NCI-H345 treated with DMSO at 0.1 percent for 48 hours (cell line): ENCODE results near the gene ARIH2.

Experiments used
- DNase-seq: peaks from one replicate; lab custom pipeline; 2025; ENCODE audit not compliant: unreplicated experiment; lab: John Stamatoyannopoulos, UW

ARIH2 gene

DNA sequence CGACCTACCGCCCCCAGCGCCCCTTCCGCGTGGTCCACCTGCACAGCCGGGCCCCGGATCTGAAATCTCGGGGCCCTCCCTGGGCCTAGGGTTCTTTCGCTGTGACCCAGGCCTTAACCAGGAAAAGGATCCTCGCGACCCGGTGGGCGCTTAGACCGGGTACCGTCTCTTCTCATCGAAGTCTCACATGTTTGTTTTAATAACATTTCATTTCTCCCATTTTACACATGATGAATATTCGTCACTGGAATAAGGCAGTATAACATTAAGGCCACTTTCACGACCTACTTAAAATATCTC lies 100.0 kb downstream of the ARIH2 start:
- DNase-seq, result no peak

DNA sequence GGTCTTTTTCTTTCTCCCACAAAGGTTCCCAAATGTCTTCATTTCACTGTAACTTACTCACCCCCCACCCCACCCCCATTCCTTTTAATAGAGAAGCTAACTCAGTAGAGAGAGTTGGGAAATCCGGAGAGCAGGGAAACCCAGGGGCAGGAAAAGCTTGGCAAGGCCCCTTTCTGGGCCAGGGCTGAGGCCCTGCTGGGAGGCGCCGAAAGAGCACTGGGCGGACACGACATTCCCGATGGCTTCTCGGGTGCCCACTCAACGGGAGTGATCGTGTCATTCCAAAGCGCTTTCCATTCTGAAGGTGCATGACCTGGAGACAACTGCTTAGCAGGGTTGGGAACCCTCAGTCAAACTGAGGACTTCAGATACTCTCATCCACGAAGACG lies 101.3 kb downstream of the ARIH2 start:
- no peak for DNase-seq

DNA sequence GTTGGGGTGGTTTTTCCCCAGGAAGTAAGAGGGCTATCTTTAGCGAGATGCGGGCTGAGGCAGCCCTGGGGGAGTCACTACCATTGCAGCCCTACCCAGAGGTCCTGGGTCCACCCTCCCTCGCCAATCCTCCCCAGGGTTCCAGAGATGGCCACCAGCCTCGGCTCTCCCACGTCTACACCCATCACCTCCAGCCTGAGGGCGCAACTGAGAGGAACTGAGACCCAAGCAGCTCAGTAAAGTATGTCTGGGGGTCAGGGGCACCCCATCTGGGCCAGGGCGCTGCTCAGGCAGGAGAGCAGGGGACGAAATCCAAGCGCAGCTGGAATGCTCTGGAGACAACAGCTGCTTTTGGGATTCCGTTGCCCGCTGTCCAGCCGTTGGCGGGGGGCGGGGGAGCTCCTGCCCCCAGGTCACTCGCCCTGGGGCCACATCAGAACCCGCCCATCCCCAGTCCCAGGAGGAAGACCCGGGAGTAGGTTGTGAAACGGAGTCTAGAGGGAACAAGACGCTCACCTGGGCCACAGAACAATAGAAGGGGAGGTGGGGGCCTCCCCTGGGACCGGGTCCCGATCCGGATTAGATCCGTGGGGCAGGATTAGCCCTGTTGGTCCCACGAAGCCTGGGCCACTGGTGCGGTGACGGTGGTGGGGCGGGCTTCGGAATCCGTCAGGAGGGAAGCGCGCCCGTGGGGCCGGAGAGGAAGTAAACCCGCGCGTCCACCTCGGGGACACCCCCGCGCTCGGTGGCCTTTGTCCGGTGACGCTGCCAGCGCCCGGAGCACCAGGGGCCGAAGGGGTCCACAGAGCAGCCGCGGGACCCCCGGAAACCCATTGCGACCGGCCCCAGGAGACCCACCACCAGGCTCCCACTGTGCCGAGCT lies 101.9 kb downstream of the ARIH2 start:
- no peak for DNase-seq

DNA sequence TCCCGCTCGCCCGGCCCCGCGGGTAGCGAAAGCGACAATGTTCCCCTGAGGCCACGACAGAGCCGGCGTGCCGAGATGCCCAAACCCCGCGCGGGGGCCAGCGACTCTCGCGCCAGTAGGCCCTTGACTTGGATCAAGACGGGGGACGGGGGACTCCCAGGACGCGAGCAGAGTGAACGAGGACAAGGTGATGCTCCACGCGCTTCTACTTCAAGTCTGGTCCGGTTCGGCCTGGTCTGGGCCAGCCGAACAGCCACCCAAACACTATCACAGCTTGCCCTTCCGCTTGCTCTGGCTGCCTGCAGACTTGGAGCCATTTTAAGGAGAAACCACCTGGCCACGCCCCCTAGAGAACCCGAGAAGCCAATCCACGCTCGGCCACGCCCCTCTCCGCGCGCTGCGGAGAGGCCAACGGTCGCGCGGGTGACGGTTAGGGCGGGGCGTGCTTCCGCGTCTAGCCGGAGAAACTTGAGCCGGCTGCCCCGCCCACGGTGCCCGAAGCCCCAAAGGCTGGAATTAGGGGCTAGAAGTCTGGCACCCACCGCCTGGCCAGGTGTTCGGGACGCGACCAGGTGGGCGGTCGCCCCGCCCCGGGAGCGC lies 102.7 kb downstream of the ARIH2 start:
- DNase-seq, result peak; percentile 92

DNA sequence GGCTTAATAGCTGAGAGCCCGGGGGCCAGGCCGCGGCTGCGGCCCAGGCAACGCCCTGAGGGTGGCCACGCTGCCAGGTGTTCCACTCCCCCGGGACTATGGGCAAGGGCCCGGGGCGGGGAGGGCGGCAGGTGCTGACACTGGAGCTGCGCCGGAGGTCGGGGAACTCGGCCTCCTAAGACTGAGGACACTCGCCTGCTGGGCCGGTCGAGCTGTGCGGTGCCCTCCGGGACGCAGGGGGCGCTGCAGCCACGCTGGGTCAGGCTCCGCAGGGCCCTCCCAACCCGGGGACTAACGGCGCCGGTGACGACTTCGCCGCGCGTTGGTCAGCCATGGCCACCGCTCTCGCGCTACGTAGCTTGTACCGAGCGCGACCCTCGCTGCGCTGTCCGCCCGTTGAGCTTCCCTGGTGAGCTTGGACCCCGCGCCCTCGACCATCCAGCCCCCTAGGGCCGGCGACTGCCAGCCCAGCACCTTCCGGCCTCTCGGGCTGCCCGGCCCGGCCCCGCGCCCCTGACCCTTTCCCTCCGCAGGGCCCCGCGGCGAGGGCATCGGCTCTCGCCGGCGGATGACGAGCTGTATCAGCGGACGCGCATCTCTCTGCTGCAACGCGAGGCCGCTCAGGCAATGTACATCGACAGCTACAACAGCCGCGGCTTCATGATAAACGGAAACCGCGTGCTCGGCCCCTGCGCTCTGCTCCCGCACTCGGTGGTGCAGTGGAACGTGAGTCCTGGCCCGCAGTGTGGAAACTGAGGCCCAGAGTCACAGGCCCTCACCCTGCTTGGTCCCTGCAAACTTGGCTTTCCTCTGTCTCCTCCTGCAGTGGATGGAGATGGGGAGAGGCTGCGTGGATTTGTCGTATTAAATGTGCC lies 103.4 kb downstream of the ARIH2 start, which contains the start of gene NDUFAF3:
Gene NDUFAF3, plus strand, starts transcription at position 309 of the 875 bp plus-strand sequence. Its CDS starts 24 bp downstream, at position 333.
- peak; percentile 92 for DNase-seq

- DNase-seq, result no peak
These were observed 104.1 kb downstream of the ARIH2 start for GRCh38 chr3:49022688-49023171.

DNA sequence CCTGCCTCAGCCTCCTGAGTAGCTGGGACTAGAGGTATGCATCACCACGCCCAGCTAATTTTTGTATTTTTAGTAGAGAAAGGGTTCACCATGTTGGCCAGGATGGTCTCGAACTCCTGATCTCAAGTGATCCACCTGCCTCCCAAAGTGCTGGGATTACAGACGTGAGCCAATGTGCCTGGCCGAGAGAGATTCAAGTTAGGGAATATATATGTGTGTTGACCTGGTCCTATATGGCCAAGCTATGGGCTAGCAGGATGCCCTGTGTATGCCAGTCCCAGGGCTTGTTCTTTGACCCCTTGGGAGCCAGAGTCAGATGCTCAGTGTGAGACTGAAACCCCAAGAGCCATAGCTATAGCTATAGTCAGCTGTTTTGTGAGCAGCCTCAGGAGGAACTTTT lies 105.1 kb downstream of the ARIH2 start:
- DNase-seq, result no peak

GRCh38 chr3:49024449-49024848 lies 105.8 kb downstream of the ARIH2 start:
- DNase-seq, result no peak

DNA sequence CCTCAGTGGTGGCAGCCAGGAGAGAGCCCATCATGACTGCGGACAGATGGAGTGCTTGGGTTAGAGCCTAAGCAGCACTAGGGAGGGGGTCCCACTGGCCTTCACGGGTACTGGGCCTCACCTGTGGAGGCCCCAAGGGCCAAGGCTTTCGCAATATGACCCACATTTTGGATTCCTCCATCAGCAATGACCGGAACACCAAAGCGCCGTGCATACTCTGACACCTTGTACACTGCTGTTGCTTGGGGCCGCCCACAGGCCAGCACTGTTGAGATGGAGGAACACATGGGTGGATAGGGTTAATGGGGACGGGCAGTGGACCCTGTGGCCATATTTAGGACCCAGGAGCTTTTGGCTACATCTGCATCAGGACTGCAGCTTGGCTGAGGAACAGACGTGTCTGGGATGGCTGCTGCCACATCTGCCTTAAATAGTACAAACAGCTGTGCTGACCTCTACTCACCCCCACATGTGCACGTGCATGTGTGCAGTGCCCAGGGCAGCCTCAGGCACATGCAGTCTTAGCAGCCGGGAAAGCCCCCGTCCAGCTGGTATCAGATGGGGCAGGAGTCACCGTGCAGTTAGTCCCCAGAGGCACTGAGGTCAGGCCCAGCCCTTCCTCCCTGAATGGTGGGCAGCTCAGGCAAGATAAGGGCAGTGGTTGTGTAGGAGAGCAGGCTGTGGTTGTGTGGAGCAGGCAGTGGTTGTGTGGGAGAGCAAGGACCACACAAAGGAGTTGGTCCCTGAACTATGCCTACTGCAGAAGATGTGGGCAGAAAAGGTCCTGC lies 106.6 kb downstream of the ARIH2 start:
- no peak for DNase-seq

DNA sequence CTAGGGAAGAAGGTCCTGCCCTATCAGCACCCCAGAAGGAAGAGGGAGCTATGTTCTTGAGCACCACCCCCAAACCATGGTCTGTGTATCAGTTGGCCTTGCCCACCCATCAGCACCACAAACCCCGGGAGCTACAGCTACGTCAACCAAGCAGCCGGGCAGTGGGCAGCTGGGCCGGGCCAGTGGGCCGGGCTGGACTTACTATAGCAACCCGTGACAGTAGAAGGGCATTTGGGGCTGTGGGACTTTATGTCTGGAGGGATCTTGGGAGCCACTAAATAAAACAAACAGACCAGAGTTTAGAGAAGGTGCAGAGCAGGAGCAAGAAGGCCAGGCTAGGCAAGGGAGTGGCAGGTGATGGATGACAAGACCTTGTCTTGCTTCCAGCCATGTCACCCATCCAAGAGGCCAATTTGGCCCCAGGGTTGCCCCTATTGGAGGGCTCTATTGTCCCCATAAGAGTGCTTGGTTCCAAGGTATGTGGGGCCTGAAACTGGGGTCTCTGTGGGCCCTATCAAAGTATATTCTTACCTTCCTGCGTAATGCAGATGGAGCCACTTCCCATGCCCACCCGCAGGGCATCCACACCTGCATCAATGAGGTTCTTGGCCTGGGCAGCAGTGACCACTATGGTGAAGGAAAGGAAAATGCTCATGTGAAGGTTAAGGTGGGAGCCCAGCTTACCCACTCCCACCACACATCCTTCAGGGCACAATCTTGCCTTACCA lies 107.3 kb downstream of the ARIH2 start:
- no peak for DNase-seq

DNA sequence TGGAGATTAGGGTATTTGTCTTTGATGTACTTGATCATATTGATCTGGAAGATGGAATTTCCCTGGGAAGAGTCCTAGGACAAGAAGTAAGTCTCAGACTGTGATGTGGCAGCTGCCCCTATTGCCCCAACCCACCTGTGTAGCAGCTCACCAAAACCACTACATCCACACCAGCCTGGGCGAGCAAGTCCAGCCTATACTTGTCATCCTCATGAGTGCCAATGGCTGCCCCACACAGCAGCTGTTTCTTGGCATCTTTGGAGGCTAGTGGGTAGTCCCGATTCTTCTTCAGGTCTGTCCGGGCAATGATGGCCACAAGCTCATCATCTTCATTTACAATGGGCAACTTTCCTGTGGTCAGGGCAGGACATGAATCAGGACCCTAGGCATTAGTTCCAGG lies 107.9 kb downstream of the ARIH2 start:
- DNase-seq, result no peak

DNA sequence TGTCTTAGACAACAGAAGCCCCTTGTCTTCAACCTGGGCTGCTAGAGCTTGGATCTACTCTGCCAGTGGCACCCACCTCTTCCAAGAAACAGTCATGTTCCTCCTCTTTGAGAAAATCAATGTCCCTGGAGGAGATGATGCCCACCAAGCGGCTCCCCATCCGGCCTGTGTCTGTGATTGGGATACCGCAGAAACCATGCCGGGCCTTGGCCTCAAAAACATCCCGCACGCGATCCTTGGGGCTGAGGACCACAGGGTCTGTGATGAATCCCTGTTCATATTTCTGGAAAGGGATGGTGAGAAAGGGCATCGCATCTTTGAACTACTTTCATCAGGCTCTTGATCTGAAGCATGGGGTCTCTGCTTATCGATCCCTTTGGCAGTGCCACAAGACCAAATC lies 109.0 kb downstream of the ARIH2 start:
- no peak for DNase-seq

DNA sequence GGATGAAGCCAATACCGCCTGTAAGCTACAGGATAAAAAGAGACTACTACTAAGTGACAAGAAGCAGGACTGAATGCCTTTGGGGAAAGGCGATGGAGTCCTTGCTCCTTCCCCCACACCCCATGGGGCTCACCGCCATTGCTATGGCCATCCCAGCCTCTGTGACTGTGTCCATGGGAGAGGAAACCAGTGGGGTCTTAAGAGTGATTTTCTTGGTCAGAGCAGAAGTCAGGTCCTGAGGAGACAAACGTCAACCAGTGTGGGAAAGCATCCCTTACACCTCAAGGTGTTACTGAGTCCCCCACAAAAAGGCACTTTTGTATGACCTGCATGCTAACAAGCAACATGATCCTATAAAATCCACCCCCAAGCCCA lies 109.6 kb downstream of the ARIH2 start:
- DNase-seq, result no peak

- DNase-seq, result peak; percentile 72
These were observed 110.3 kb downstream of the ARIH2 start, which contains the start of gene IMPDH2 for GRCh38 chr3:49028673-49029562. Gene IMPDH2, minus strand, starts transcription at chr3:49029398. Its CDS starts 48 bp downstream, at chr3:49029350.

DNA sequence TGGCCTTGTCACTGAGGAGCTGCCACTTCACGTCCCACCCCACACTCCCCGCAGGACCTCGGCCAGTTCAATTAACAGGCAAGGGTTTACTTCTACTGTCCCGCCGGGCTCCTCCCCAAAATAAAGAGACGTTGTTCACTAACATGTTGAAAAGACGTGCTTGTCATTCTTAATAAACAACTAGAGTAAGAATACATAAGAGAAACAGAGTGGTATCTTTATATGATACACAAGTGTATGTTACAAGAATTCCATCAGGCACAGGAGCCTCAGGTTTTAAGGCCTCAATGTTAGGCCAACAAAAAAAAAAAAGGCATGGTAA lies 110.9 kb downstream of the ARIH2 start:
- DNase-seq, result no peak

DNA sequence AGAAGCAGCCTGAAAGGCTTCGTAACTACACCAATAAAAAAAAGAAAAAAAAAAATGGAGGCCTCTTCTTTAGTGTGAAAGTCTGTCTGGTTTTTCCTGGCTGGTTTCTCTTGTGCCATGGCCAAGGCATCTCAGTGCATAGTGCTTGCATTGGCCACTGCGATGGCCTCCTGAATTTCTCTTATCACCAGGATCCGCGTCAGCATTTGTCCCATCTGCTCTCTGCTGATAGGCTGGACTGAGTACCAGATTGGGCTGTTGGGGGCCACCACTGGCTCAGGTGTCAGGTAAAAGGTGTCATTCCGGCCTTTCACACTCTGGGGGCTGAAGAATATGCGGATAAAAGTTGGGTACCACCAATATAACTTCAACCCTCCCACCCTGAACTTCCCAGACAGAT lies 111.7 kb downstream of the ARIH2 start:
- no peak for DNase-seq

DNA sequence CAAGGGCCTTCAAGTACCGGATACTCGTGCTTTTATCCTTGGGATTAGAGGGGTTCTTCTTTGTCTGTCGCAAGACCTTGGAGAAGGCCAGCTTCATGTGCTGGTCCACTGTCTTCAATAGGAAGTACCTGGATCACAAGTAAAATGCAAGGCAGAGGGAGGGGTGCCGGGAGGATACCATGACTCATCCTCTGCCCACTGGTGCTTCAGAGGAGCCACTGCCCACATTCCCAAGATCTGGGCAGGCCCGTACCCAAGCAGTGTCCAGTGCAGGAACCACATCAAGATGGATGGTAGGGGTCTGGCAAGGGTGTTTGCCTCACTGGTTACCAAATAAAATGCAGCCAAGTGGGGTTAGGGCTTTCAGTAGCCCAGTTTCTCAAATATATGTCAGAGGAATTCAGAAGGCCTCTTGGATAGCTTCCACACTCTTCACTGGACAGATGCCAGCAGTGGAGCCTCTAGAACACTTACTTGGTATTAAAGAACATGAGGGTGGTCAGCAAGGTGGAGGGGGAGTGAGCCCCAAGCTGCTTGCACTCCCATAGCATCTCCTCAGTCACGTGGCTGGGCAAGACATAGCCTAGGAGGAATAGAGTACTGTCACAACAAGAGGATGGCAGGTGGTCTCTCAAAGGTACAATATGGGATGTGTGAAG lies 114.1 kb downstream of the ARIH2 start:
- DNase-seq, result no peak

GRCh38 chr3:49034650-49035049 lies 116.0 kb downstream of the ARIH2 start:
- no peak for DNase-seq

DNA sequence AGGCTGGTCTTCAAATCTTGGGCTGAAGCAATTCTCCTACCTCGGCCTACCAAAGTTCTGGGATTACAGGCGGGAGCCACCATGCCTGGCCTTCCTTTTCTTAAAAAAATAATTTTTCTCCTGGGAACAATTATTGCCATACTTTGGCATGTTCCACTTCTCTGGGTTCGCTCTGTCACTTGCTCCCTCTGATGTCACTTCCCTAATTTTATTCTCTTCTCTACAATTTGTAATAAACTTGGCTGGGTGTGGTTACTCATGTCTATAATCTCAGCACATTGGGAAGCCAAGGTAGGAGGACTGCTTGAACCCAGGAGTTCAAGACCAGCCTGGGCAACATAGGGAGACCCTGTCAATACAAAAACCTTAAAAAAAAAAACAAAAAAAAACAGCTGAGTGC lies 116.6 kb downstream of the ARIH2 start:
- DNase-seq, result no peak
